Gastrocnemius medialis (tissue), 4 donors: ENCODE data around the gene BTRC. TPM values are rescaled to one million over a fixed set of nuclear protein-coding genes. Genes with fewer than 3 reads are reported as not detected.
A peak's percentile ranks its signal among the peaks of the same experiment; 100 is the strongest.
"Not testable (repeated sequence)": the region's sequence is repeated elsewhere in the genome, so short reads cannot be mapped to it uniquely, and the experiment has no call there.

ENCODE experiments used
- ATAC-seq, 2 donors: fragments of 150-250 bp; one replicate each; pipeline ENCODE4 v1.9.1; 2016
- DNase-seq, 2 donors: peaks; one replicate each; pipeline ENCODE4 v3.0.0-alpha.2; 2019
- H3K27ac ChIP-seq, 4 donors: fragments of 200-600 bp; sonication (generic); 1 replicate in 1 of 4; 2 replicates in 3 of 4; pipeline ENCODE4 v1.5.1; 2016 to 2018; ENCODE audit warnings: mild to moderate bottlenecking in 2 of 4, moderate library complexity in 1 of 4
- H3K27me3 ChIP-seq, 3 donors: fragments of 200-600 bp; sonication (generic) in 2 of 3; 1 replicate in 1 of 3; 2 replicates in 2 of 3; pipeline versions ENCODE4 v1.5.1 to v1.6.0; 2016 to 2019; ENCODE audit warnings: mild to moderate bottlenecking in 1 of 3, moderate library complexity in 1 of 3
- H3K36me3 ChIP-seq, 2 donors: fragments of 200-600 bp; sonication (generic) in 1 of 2; one replicate each; pipeline ENCODE4 v1.5.1; 2017 to 2018
- H3K4me1 ChIP-seq, 2 donors: fragments of 200-600 bp; sonication (generic) in 1 of 2; one replicate each; pipeline ENCODE4 v1.5.1; 2016 to 2017; ENCODE audit warnings: mild to moderate bottlenecking in 2 of 2
- H3K4me3 ChIP-seq, 4 donors: fragments of 200-600 bp; sonication (generic) in 3 of 4; 1 replicate in 1 of 4; 2 replicates in 3 of 4; pipeline ENCODE4 v1.5.1; 2016 to 2019; ENCODE audit warnings: mild to moderate bottlenecking in 2 of 4
- H3K9me3 ChIP-seq, 3 donors: fragments of 200-600 bp; sonication (generic) in 2 of 3; 1 replicate in 1 of 3; 2 replicates in 2 of 3; pipeline ENCODE4 v1.5.1; 2016 to 2019
- CTCF ChIP-seq, 5 experiments: fragments of 450-650 bp in 3 of 5; fragments of 200-600 bp in 2 of 5; sonication (generic) in 2 of 5; IDR thresholded peaks in 4 of 5; conservative IDR thresholded peaks in 1 of 5; 1 replicate in 4 of 5; 2 replicates in 1 of 5; pipeline ENCODE4 v1.5.1; 2016 to 2019; ENCODE audit warnings: antibody characterized with exemption in 5 of 5, mild to moderate bottlenecking in 3 of 5, moderate library complexity in 3 of 5
- POLR2A ChIP-seq, 2 donors: fragments of 450-650 bp; IDR thresholded peaks; one replicate each; pipeline ENCODE4 v1.6.1; 2017; ENCODE audit warnings: antibody characterized with exemption in 2 of 2, mild to moderate bottlenecking in 2 of 2, moderate library complexity in 2 of 2
- in situ Hi-C, 4 donors: fragments of 200-750 bp; cut with MboI; loops; one replicate each; pipeline versions ENCODE4 v1.15.0 to v1.8.0; 2017; ENCODE audit warnings: low sequenced_read_pairs in 4 of 4
- intact Hi-C: fragments of 100-400 bp; cut with DNase I; formaldehyde crosslinking; loops from one replicate; pipeline ENCODE4 v1.15.1; 2023; ENCODE audit warnings: low total_unique reads
- total RNA-seq, 4 donors: library from RNA; depleted of rRNA; stranded (reverse); fragments of >200 nt; gene quantifications; one replicate each; pipeline versions ENCODE4 v1.1.0 to v1.2.3, GENCODE V29; 2016

Gene BTRC
- total RNA-seq, 4 donors from 2014 or later = 8.7 to 17.3 (median 12.6) TPM

GRCh38 chr10:101380353-101381017, 26.5 kb downstream of the BTRC start:
- Histone ChIP-seq H3K9me3 (no peaks in the 10 kb centered on the region), H3K4me3 (no peak overlapping the region), H3K27ac (no peak overlapping the region), H3K27me3 (no peaks in the 10 kb centered on the region), H3K4me1 (peaks cover 2 to 6% of the 10 kb centered on the region in 2 donors), H3K36me3 (no peaks in the 10 kb centered on the region)
- DNase-seq = no peak
- TF ChIP-seq POLR2A (IDR thresholded peaks at IDR 0.05) (no peak), CTCF (IDR thresholded peaks at IDR 0.05 in 4 of 5, conservative IDR thresholded peaks at IDR 0.05 in 1 of 5) (no peak)
- ATAC-seq = no peak
- in situ Hi-C loops = no loop called here
- intact Hi-C loops = no loop called here

- no peaks in the 10 kb centered on the region for H3K27me3 ChIP-seq
- intact Hi-C loops (no loop called here), in situ Hi-C loops (no loop called here)
- H3K9me3 ChIP-seq = no peaks in the 10 kb centered on the region
- TF ChIP-seq POLR2A (IDR thresholded peaks at IDR 0.05) (no peak), CTCF (IDR thresholded peaks at IDR 0.05 in 4 of 5, conservative IDR thresholded peaks at IDR 0.05 in 1 of 5) (no peak)
- DNase-seq (no peak), ATAC-seq (peak; percentile 53 to 62)
- no peak overlapping the region for H3K4me3 ChIP-seq
- H3K27ac ChIP-seq = peak overlapping the region in 1 of 4 donors; percentile 59
- H3K4me1 ChIP-seq = peaks cover 14 to 19% of the 10 kb centered on the region in 2 donors
- H3K36me3 ChIP-seq = no peaks in the 10 kb centered on the region
Observed at GRCh38 chr10:101385866-101386658, 32.1 kb downstream of the BTRC start.

- in situ Hi-C loops (no loop called here), intact Hi-C loops (no loop called here)
- no peaks in the 10 kb centered on the region for H3K9me3 ChIP-seq
Observed at GRCh38 chr10:101386659-101387259, 32.8 kb downstream of the BTRC start.

GRCh38 chr10:101388676-101389276, 34.8 kb downstream of the BTRC start:
- Histone ChIP-seq H3K36me3 (no peaks in the 10 kb centered on the region), H3K4me1 (peaks cover 22 to 24% of the 10 kb centered on the region in 2 donors), H3K9me3 (no peaks in the 10 kb centered on the region), H3K4me3 (no peak overlapping the region), H3K27me3 (no peaks in the 10 kb centered on the region), H3K27ac (no peak overlapping the region)
- no peak for ATAC-seq
- no peak for DNase-seq
- TF ChIP-seq POLR2A (IDR thresholded peaks at IDR 0.05) (no peak), CTCF (IDR thresholded peaks at IDR 0.05 in 4 of 5, conservative IDR thresholded peaks at IDR 0.05 in 1 of 5) (no peak)
- in situ Hi-C loops = no loop called here
- intact Hi-C loops = no loop called here

More at GRCh38 chr10:101386659-101387259, 32.8 kb downstream of the BTRC start:
- no peak for ATAC-seq
- peak overlapping the region in 1 of 4 donors; percentile 59 for H3K27ac ChIP-seq
- H3K27me3 ChIP-seq = no peaks in the 10 kb centered on the region
- H3K4me1 ChIP-seq = peaks cover 14 to 19% of the 10 kb centered on the region in 2 donors
- no peak overlapping the region for H3K4me3 ChIP-seq
- no peaks in the 10 kb centered on the region for H3K36me3 ChIP-seq
- no peak for DNase-seq
- TF ChIP-seq POLR2A (IDR thresholded peaks at IDR 0.05) (no peak), CTCF (IDR thresholded peaks at IDR 0.05 in 4 of 5, conservative IDR thresholded peaks at IDR 0.05 in 1 of 5) (no peak)

GRCh38 chr10:101389532-101389931, 35.6 kb downstream of the BTRC start:
- not testable (repeated sequence) for ATAC-seq

More at GRCh38 chr10:101389532-101389931, 35.6 kb downstream of the BTRC start:
- DNase-seq, intact Hi-C loops, H3K4me3 ChIP-seq, in situ Hi-C loops, H3K27me3 ChIP-seq, H3K36me3 ChIP-seq, H3K9me3 ChIP-seq, H3K27ac ChIP-seq: not testable (repeated sequence)
- peaks cover 24 to 28% of the 10 kb centered on the region in 2 donors for H3K4me1 ChIP-seq
